ENCODE measurements around the gene ZBTB18.
A peak's percentile ranks its signal among the peaks of the same experiment; 100 is the strongest.
"Not testable (repeated sequence)": the region's sequence is repeated elsewhere in the genome, so short reads cannot be mapped to it uniquely, and the experiment has no call there.

The ZBTB18 gene

DNA sequence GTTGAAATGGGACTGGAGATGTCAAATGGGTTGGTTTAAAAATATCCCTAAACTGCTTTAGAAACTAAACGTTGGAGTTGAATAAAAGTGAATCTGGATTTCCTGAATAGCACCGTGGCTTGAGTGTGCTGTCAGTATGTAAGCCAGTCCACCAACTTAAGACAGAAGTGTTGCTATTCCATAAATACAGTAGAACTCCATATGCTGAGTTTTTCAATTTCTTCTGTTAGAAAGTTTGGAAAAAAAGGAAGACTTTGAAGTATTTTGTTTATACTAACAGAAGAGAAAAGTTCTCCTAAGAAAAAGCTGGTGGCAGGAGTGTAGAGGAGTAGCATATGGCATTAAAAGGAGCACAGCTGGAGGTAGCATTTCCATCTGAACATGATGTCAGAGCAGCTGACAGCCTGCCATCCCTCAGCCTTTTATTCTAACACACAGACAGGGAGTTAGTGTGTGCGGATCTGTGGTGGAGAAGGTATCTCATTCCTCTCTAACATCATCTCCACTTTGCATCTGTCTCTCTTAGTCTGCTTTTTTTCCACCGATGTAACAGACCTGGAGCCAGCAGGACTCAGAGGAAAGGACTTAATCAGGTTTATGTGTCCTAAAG is at the start of gene ZBTB18:
Gene ZBTB18 (plus strand): TSS at position 449 of the 610 bp plus-strand sequence. CDS start 149 bp downstream, at position 598.
- H3K4me1 ChIP-seq (ENCODE audit: insufficient read depth, low read length): peaks cover 26% of the 10 kb centered on the region
- H3K27ac ChIP-seq (ENCODE audit: low read depth, low read length): peak within 1 kb of the TSS; percentile 57
- peak within 1 kb of the TSS; percentile 50 to 98 for H3K4me3 ChIP-seq (ENCODE audit: low read depth in 1 of 2, low read length in 2 of 2)
- H3K36me3 ChIP-seq (ENCODE audit: insufficient read depth, low read length): peaks cover 9% of the 10 kb centered on the region
- no peaks in the 10 kb centered on the region for H3K9me3 ChIP-seq (ENCODE audit: low read length)
- H3K27me3 ChIP-seq (ENCODE audit: control insufficient read depth in 1 of 2, insufficient read depth in 2 of 2, low read length in 2 of 2): no peaks in the 10 kb centered on the region
- H3K9ac ChIP-seq (ENCODE audit: low read length): peak within 1 kb of the TSS; percentile 73

DNA sequence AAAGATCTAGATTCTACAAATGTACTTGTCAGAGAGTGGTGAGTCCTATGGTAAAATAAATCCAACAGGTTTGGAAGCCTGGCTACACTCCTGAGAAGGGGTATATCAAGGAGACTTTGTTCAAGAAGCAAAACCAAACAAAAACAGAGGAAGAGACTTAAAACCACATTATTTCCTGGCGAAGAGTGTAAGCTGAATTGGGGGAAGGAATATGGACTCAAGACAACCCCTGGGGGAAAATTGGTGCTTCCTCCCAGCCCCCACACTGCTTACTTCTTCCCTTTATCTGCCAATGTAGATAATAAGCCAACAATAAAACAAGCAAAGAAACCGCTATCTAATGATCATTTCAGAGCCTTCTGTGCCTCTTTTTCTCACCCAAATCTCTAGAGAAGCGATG is 48.4 kb upstream of the ZBTB18 start:
- Histone ChIP-seq H3K36me3 (ENCODE audit: insufficient read depth, low read length) (no peaks in the 10 kb centered on the region), H3K9me3 (ENCODE audit: low read length) (no peaks in the 10 kb centered on the region), H3K4me3 (ENCODE audit: low read depth in 1 of 2, low read length in 2 of 2) (no peak overlapping the region)

DNA sequence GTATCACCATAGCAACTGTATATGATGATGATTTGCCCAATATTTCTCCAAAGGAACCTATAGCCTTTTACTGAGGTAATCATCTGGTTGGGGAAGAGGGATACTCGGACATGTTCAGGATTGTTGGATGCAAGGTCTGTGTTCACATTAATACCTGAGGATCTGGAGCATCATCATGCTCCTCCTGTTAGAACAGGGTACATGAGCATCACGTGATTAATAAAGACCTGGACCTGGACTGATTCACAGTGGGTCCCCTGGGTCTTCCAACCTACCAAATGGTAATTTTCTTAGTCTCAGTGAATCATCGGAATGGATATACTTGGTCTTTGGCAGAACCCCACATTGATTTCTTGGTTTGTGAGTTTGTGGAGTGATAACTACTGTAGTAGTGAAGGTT is 45.6 kb upstream of the ZBTB18 start:
- Histone ChIP-seq H3K9ac (ENCODE audit: low read length) (no peak overlapping the region), H3K36me3 (ENCODE audit: insufficient read depth, low read length) (no peaks in the 10 kb centered on the region), H3K9me3 (ENCODE audit: low read length) (no peaks in the 10 kb centered on the region), H3K27me3 (ENCODE audit: control insufficient read depth in 1 of 2, insufficient read depth in 2 of 2, low read length in 2 of 2) (no peaks in the 10 kb centered on the region), H3K4me3 (ENCODE audit: low read depth in 1 of 2, low read length in 2 of 2) (no peak overlapping the region), H3K4me1 (ENCODE audit: insufficient read depth, low read length) (no peaks in the 10 kb centered on the region), H3K27ac (ENCODE audit: low read depth, low read length) (no peak overlapping the region)

More for the DNA sequence above, 48.4 kb upstream of the ZBTB18 start:
- H3K27me3 ChIP-seq (ENCODE audit: control insufficient read depth in 1 of 2, insufficient read depth in 2 of 2, low read length in 2 of 2): no peaks in the 10 kb centered on the region
- no peaks in the 10 kb centered on the region for H3K4me1 ChIP-seq (ENCODE audit: insufficient read depth, low read length)
- no peak overlapping the region for H3K9ac ChIP-seq (ENCODE audit: low read length)
- no peak overlapping the region for H3K27ac ChIP-seq (ENCODE audit: low read depth, low read length)

DNA sequence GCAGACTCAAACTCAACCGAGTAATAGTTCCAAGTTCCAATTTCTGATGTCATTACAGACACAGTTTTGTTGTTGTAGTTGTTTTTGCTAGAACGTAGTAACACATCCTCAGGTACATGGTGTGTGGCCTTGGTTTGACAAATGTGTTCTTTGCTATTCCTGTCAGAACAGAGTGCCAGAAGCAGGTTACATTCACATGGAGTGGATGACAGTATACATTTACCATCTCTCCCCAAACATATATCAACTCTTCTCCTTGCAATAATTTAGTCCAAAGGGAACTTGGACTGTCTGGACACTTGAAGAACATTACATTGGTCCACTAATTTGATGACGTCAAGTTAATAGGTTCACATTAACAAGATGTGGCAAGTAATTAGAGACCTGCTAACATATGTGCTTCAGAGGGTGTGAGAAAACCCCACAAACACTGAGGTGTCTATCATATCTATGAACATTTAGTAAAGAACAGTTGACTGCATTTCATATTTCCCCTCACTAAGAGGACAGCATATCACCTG is 44.6 kb upstream of the ZBTB18 start:
- Histone ChIP-seq H3K36me3 (ENCODE audit: insufficient read depth, low read length) (no peaks in the 10 kb centered on the region), H3K4me1 (ENCODE audit: insufficient read depth, low read length) (no peaks in the 10 kb centered on the region), H3K9me3 (ENCODE audit: low read length) (no peaks in the 10 kb centered on the region), H3K27me3 (ENCODE audit: control insufficient read depth in 1 of 2, insufficient read depth in 2 of 2, low read length in 2 of 2) (no peaks in the 10 kb centered on the region), H3K27ac (ENCODE audit: low read depth, low read length) (no peak overlapping the region), H3K4me3 (ENCODE audit: low read depth in 1 of 2, low read length in 2 of 2) (no peak overlapping the region), H3K9ac (ENCODE audit: low read length) (no peak overlapping the region)

DNA sequence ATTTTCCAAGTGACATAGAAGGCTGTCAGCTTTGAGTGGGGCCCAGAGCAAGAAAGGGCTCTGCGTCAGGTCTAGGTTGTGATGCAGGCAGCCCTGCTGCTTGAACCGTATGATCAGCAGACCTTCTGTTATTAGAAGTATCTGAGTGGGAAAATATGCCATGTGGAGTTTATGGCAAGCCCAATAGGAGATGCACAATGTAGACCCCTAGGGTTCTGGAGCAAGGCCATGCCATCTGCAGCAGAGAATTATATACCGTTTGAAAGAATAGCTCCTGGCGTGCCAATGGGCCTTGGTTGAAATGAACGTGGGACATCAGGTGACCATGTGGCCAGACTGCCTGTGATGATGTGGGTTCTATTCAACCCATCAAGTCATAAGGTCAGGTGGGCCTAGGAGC is 44.1 kb upstream of the ZBTB18 start:
- no peak overlapping the region for H3K27ac ChIP-seq (ENCODE audit: low read depth, low read length)
- no peak overlapping the region for H3K4me3 ChIP-seq (ENCODE audit: low read depth in 1 of 2, low read length in 2 of 2)
- H3K4me1 ChIP-seq (ENCODE audit: insufficient read depth, low read length): no peaks in the 10 kb centered on the region
- H3K9ac ChIP-seq (ENCODE audit: low read length): no peak overlapping the region
- no peaks in the 10 kb centered on the region for H3K9me3 ChIP-seq (ENCODE audit: low read length)
- no peaks in the 10 kb centered on the region for H3K27me3 ChIP-seq (ENCODE audit: control insufficient read depth in 1 of 2, insufficient read depth in 2 of 2, low read length in 2 of 2)
- H3K36me3 ChIP-seq (ENCODE audit: insufficient read depth, low read length): no peaks in the 10 kb centered on the region

DNA sequence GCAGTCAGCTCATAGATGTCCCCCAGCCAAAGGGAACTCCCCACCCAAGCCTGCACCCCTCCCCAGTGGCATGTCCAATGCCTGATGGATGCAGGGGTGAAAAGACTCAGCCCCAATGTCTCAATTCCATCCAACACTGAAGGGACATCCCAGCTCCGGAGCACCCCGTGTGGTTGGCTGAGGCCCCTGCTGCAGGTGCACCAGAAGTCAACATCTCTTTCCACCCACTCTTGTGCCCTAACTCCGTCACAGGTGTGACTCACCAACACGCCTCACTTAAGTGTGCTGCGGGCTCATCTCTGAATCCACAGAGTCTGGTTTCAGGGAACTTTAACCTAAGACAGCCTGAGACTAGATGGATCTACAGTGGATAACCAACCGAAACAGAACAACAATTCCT is 40.9 kb upstream of the ZBTB18 start:
- no peaks in the 10 kb centered on the region for H3K9me3 ChIP-seq (ENCODE audit: low read length)
- H3K4me1 ChIP-seq (ENCODE audit: insufficient read depth, low read length): no peaks in the 10 kb centered on the region
- H3K36me3 ChIP-seq (ENCODE audit: insufficient read depth, low read length): no peaks in the 10 kb centered on the region
- no peak overlapping the region for H3K27ac ChIP-seq (ENCODE audit: low read depth, low read length)
- H3K27me3 ChIP-seq (ENCODE audit: control insufficient read depth in 1 of 2, insufficient read depth in 2 of 2, low read length in 2 of 2): no peaks in the 10 kb centered on the region
- H3K9ac ChIP-seq (ENCODE audit: low read length): no peak overlapping the region
- H3K4me3 ChIP-seq (ENCODE audit: low read depth in 1 of 2, low read length in 2 of 2): no peak overlapping the region

DNA sequence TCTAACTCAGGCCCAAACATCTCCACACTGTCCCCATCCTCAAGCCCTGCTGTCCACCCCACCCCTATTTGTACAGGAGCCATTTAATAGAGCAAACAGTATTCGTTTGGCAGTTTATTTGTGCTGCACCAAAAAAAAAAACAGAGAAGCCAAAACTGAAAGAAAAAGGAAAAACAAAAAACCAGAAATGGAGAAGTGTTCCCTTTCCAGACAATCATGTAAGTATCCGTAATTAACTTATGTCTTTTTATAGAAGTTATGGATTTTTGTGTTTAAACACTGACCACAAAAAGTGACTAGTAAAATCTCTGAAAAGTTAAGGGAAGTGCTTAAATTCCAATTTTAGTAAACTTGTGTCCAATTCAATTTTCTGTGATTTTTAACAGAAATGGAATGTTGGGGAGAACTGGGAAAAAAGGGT is 40.4 kb upstream of the ZBTB18 start:
- H3K27me3 ChIP-seq (ENCODE audit: control insufficient read depth in 1 of 2, insufficient read depth in 2 of 2, low read length in 2 of 2): no peaks in the 10 kb centered on the region
- H3K4me1 ChIP-seq (ENCODE audit: insufficient read depth, low read length): no peaks in the 10 kb centered on the region
- H3K9ac ChIP-seq (ENCODE audit: low read length): no peak overlapping the region
- no peaks in the 10 kb centered on the region for H3K9me3 ChIP-seq (ENCODE audit: low read length)
- H3K36me3 ChIP-seq (ENCODE audit: insufficient read depth, low read length): no peaks in the 10 kb centered on the region
- H3K27ac ChIP-seq (ENCODE audit: low read depth, low read length): no peak overlapping the region
- no peak overlapping the region for H3K4me3 ChIP-seq (ENCODE audit: low read depth in 1 of 2, low read length in 2 of 2)

DNA sequence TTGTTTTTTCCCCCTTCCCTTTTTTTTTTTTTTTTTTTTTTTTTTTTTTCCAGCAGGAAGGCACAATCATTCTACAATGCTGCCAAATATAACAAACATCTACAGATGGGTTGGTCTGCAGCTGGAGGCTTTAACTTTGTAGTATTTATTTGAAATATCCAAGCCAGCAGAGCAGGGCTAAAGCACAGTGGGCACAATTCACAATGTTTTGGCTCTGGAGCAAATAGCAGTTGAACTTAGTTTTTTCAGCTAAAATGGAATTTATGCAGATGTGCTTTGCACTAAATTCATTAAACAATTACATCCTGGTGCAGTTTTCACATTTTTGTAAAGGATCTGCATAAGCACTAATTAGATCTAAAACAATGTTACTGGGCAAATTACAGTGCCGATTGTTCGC is 39.8 kb upstream of the ZBTB18 start:
- Histone ChIP-seq H3K4me1 (ENCODE audit: insufficient read depth, low read length) (no peaks in the 10 kb centered on the region), H3K9me3 (ENCODE audit: low read length) (no peaks in the 10 kb centered on the region), H3K27ac (ENCODE audit: low read depth, low read length) (no peak overlapping the region), H3K9ac (ENCODE audit: low read length) (no peak overlapping the region), H3K27me3 (ENCODE audit: control insufficient read depth in 1 of 2, insufficient read depth in 2 of 2, low read length in 2 of 2) (no peaks in the 10 kb centered on the region), H3K36me3 (ENCODE audit: insufficient read depth, low read length) (no peaks in the 10 kb centered on the region), H3K4me3 (ENCODE audit: low read depth in 1 of 2, low read length in 2 of 2) (no peak overlapping the region)

DNA sequence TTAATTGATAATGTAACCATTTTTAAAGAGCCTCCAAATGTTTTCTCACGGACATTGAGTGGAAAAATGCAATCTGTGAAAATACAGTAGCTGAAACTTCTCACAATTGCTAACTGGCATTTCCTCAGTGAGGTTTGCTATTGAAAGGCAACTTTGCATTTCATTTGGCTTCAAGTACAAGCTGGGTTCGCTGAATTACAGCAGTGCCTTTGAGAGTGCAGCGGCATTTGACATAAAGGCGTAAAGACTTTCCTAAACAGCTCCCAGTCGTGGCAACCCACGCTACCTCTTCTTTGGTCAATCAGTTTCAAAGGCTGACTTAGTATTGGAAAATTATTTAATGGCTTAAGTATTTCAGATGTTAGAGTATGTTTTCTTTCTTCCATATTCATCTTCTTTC is 39.3 kb upstream of the ZBTB18 start:
- Histone ChIP-seq H3K36me3 (ENCODE audit: insufficient read depth, low read length) (no peaks in the 10 kb centered on the region), H3K9ac (ENCODE audit: low read length) (no peak overlapping the region), H3K4me1 (ENCODE audit: insufficient read depth, low read length) (no peaks in the 10 kb centered on the region), H3K4me3 (ENCODE audit: low read depth in 1 of 2, low read length in 2 of 2) (peak overlapping the region in 1 of 2 donors; percentile 29), H3K27ac (ENCODE audit: low read depth, low read length) (no peak overlapping the region), H3K9me3 (ENCODE audit: low read length) (no peaks in the 10 kb centered on the region), H3K27me3 (ENCODE audit: control insufficient read depth in 1 of 2, insufficient read depth in 2 of 2, low read length in 2 of 2) (no peaks in the 10 kb centered on the region)

DNA sequence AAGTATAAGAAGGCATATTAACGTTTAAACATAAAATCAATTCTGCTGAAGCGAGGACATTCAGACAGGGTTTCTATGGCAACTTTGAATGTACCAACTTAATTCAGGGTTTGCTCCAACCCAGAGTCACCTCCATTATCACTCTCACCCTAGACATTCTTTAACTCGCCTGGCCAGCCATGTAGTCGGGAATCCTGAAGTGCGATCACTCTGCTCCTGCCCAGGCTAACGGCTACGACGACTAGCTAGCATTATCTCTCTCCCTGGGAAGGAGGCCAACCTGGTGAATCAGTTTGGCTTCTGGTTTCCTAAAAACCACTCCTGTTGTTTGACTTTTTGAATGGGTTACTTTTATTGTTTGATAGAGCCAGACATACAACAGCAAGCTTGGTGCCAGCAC is 38.9 kb upstream of the ZBTB18 start:
- Histone ChIP-seq H3K4me1 (ENCODE audit: insufficient read depth, low read length) (no peaks in the 10 kb centered on the region), H3K4me3 (ENCODE audit: low read depth in 1 of 2, low read length in 2 of 2) (peak overlapping the region in 1 of 2 donors; percentile 29), H3K9ac (ENCODE audit: low read length) (no peak overlapping the region), H3K9me3 (ENCODE audit: low read length) (no peaks in the 10 kb centered on the region), H3K27me3 (ENCODE audit: control insufficient read depth in 1 of 2, insufficient read depth in 2 of 2, low read length in 2 of 2) (no peaks in the 10 kb centered on the region), H3K36me3 (ENCODE audit: insufficient read depth, low read length) (no peaks in the 10 kb centered on the region), H3K27ac (ENCODE audit: low read depth, low read length) (no peak overlapping the region)

DNA sequence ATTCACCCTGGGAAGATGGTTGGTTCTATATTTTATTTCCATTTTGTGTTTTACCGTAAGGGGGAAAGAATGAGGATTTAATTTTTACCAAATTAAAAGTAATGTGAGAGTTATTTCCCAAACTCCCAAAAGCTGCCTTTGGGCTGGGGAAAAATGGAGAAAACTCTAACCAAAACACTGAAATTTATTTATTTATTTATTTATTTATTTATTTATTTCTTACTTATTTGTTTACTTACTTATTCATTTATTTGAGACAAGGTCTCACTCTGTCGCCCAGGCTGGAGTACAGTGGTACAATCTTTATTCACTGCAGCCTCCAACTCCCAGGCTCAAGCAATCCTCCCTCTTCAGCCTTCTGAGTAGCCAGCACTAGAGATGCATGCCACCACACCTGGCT is 38.0 kb upstream of the ZBTB18 start:
- Histone ChIP-seq H3K27me3 (ENCODE audit: control insufficient read depth in 1 of 2, insufficient read depth in 2 of 2, low read length in 2 of 2) (no peaks in the 10 kb centered on the region), H3K9me3 (ENCODE audit: low read length) (no peaks in the 10 kb centered on the region), H3K4me3 (ENCODE audit: low read depth in 1 of 2, low read length in 2 of 2) (no peak overlapping the region), H3K27ac (ENCODE audit: low read depth, low read length) (no peak overlapping the region), H3K4me1 (ENCODE audit: insufficient read depth, low read length) (no peaks in the 10 kb centered on the region), H3K9ac (ENCODE audit: low read length) (no peak overlapping the region), H3K36me3 (ENCODE audit: insufficient read depth, low read length) (no peaks in the 10 kb centered on the region)

DNA sequence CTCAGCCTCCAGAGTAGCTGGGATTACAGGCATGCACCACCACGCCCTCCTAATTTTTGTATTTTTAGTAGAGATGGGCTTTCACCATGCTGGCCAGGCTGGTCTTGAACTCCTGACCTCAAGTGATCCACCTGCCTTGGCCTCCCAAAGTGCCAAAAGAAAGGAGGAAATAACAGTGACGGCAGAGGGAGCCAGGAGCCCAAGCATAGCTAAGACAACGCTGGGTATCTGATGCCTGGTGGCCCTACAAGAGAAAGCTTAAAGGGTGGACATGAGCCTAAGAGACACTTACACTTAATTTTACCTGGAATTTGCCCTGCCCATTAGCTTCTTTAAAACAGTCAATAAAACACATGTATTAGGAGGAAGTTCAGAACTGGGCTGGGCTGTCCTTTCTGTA is 36.2 kb upstream of the ZBTB18 start:
- H3K4me1 ChIP-seq (ENCODE audit: insufficient read depth, low read length); H3K27me3 ChIP-seq (ENCODE audit: control insufficient read depth in 1 of 2, insufficient read depth in 2 of 2, low read length in 2 of 2); H3K9me3 ChIP-seq (ENCODE audit: low read length); H3K36me3 ChIP-seq (ENCODE audit: insufficient read depth, low read length); H3K9ac ChIP-seq (ENCODE audit: low read length); H3K27ac ChIP-seq (ENCODE audit: low read depth, low read length); H3K4me3 ChIP-seq (ENCODE audit: low read depth in 1 of 2, low read length in 2 of 2): not testable (repeated sequence)
